Neuronal stem cell (in vitro differentiated cells): Measurements from ENCODE around the gene HACD2.
"Not testable (repeated sequence)": the region's sequence is repeated elsewhere in the genome, so short reads cannot be mapped to it uniquely, and the experiment has no call there.

ENCODE experiments used
- DNase-seq: peaks from one replicate; pipeline ENCODE4 v3.0.0-alpha.2; 2013; ENCODE audit warnings: low spot score
- H2AFZ ChIP-seq: one replicate; pipeline ENCODE4 v1.6.1; 2013; ENCODE audit warnings: mild to moderate bottlenecking, low read length, inconsistent platforms
- H2AK5ac ChIP-seq: 2 replicates; pipeline ENCODE4 v1.6.1; 2013; ENCODE audit warnings: low read depth, mild to moderate bottlenecking, inconsistent platforms, low read length, moderate library complexity, mixed read lengths
- H2BK120ac ChIP-seq: 2 replicates; pipeline ENCODE4 v1.6.1; 2013; ENCODE audit warnings: low read depth, mild to moderate bottlenecking, inconsistent platforms, low read length, moderate library complexity, mixed read lengths
- H2BK12ac ChIP-seq: one replicate; pipeline ENCODE4 v1.6.1; 2013; ENCODE audit warnings: low read length, inconsistent platforms
- H2BK15ac ChIP-seq: 2 replicates; pipeline ENCODE4 v1.6.1; 2013; ENCODE audit warnings: mild to moderate bottlenecking, low read length, inconsistent platforms, mixed read lengths
- H2BK5ac ChIP-seq: one replicate; pipeline ENCODE4 v1.6.1; 2013; ENCODE audit warnings: inconsistent platforms, mild to moderate bottlenecking, low read length, moderate library complexity
- H3K14ac ChIP-seq: one replicate; pipeline ENCODE4 v1.6.1; 2013; ENCODE audit warnings: low read length, inconsistent platforms
- H3K18ac ChIP-seq: 2 replicates; pipeline ENCODE4 v1.6.1; 2013; ENCODE audit warnings: low read length, inconsistent platforms
- H3K23ac ChIP-seq: 2 replicates; pipeline ENCODE4 v1.6.1; 2013; ENCODE audit warnings: low read depth, mild to moderate bottlenecking, mixed read lengths, low read length, inconsistent platforms; ENCODE audit not compliant: poor library complexity
- H3K27ac ChIP-seq: replicated peaks from 3 replicates; pipeline ENCODE4 v1.5.1; 2013; ENCODE audit warnings: low read length, inconsistent platforms
- H3K27me3 ChIP-seq, 3 experiments: 2 replicates each; pipeline ENCODE4 v1.6.1; 2013; ENCODE audit warnings: low read length in 3 of 3, mild to moderate bottlenecking in 2 of 3, inconsistent platforms in 1 of 3, low read depth in 1 of 3, mixed read lengths in 1 of 3, moderate library complexity in 1 of 3; ENCODE audit not compliant: control insufficient read depth in 3 of 3, insufficient read depth in 3 of 3
- H3K36me3 ChIP-seq, 2 donors: replicated peaks in 1 of 2; 2 replicates each; pipeline ENCODE4 v1.6.1; 2013; ENCODE audit warnings: low read length in 2 of 2; ENCODE audit not compliant: control insufficient read depth in 2 of 2, insufficient read depth in 2 of 2
- H3K4ac ChIP-seq: 2 replicates; pipeline ENCODE4 v1.6.1; 2013; ENCODE audit warnings: inconsistent platforms, mild to moderate bottlenecking, low read length, moderate library complexity
- H3K4me1 ChIP-seq, 2 donors: 1 replicate in 1 of 2; 2 replicates in 1 of 2; pipeline ENCODE4 v1.6.1; 2013; ENCODE audit warnings: low read length in 2 of 2, low read depth in 1 of 2; ENCODE audit not compliant: control insufficient read depth in 2 of 2, insufficient read depth in 1 of 2
- H3K4me2 ChIP-seq: one replicate; pipeline ENCODE4 v1.6.1; 2013; ENCODE audit warnings: mild to moderate bottlenecking, low read length, inconsistent platforms; ENCODE audit not compliant: insufficient read depth, poor library complexity, severe bottlenecking
- H3K4me3 ChIP-seq, 2 donors: 2 replicates each; pipeline ENCODE4 v1.5.1; 2013; ENCODE audit warnings: low read length in 2 of 2, mild to moderate bottlenecking in 2 of 2, inconsistent platforms in 1 of 2, moderate library complexity in 1 of 2
- H3K79me1 ChIP-seq: one replicate; pipeline ENCODE4 v1.6.1; 2013; ENCODE audit warnings: low read depth, mild to moderate bottlenecking, inconsistent platforms, low read length, moderate library complexity
- H3K9ac ChIP-seq: one replicate; pipeline ENCODE4 v1.6.1; 2013; ENCODE audit warnings: mild to moderate bottlenecking, low read depth, low read length, inconsistent platforms; ENCODE audit not compliant: poor library complexity
- H3K9me3 ChIP-seq, 2 donors: replicated peaks in 1 of 2; 2 replicates each; pipeline versions ENCODE3 to v1.6.1; 2013; ENCODE audit warnings: low read length in 2 of 2, mild to moderate bottlenecking in 2 of 2, inconsistent platforms in 1 of 2, low read depth in 1 of 2, mixed read lengths in 1 of 2, moderate library complexity in 1 of 2; ENCODE audit not compliant: control insufficient read depth in 2 of 2, insufficient read depth in 1 of 2
- H4K8ac ChIP-seq: one replicate; pipeline ENCODE4 v1.6.1; 2013; ENCODE audit warnings: low read depth, mild to moderate bottlenecking, inconsistent platforms, low read length, moderate library complexity
- H4K91ac ChIP-seq: one replicate; pipeline ENCODE4 v1.6.1; 2013; ENCODE audit warnings: low read length, low read depth, mild to moderate bottlenecking, inconsistent platforms; ENCODE audit not compliant: poor library complexity
- WGBS, 2 donors: extraction: QIAGEN DNeasy Blood & Tissue Kit; methylation state at CpG; one replicate each; pipeline ENCODE4 v1.1.7; 2013; ENCODE audit warnings: missing lambda C conversion rate in 2 of 2, mixed read lengths in 1 of 2; ENCODE audit not compliant: insufficient read length in 2 of 2, insufficient replicate concordance in 1 of 2; ENCODE audit errors: extremely low coverage in 2 of 2; 5-methylcytosine and 5-hydroxymethylcytosine counted together

The HACD2 gene

GRCh38 chr3:123600863-123601262 lies 16.0 kb upstream of the HACD2 start:
- H3K4ac ChIP-seq, H2BK120ac ChIP-seq, H3K14ac ChIP-seq: not testable (repeated sequence)

GRCh38 chr3:123597561-123597960 lies 12.7 kb upstream of the HACD2 start:
- H2BK12ac ChIP-seq: no peak overlapping the region
- H3K18ac ChIP-seq: no peak overlapping the region
- no peaks in the 10 kb centered on the region for H3K9me3 ChIP-seq
- H3K4me1 ChIP-seq: no peaks in the 10 kb centered on the region
- no peak overlapping the region for H2BK120ac ChIP-seq
- H3K36me3 ChIP-seq: peaks cover 2 to 11% of the 10 kb centered on the region in 2 donors
- no peak overlapping the region for H2AK5ac ChIP-seq
- H2BK5ac ChIP-seq: no peak overlapping the region
- no peak overlapping the region for H3K9ac ChIP-seq
- H4K91ac ChIP-seq: no peak overlapping the region
- H3K79me1 ChIP-seq: no peaks in the 10 kb centered on the region
- H2AFZ ChIP-seq: no peak overlapping the region
- no peaks in the 10 kb centered on the region for H3K27me3 ChIP-seq
- no CpG with 5 or more reads among the region's 4 CpGs for WGBS, 2 donors
- H3K4ac ChIP-seq: no peak overlapping the region
- H3K4me3 ChIP-seq: no peak overlapping the region
- H3K4me2 ChIP-seq: no peak overlapping the region
- no peak overlapping the region for H3K23ac ChIP-seq
- H4K8ac ChIP-seq: no peak overlapping the region
- no peak overlapping the region for H3K27ac ChIP-seq
- H3K14ac ChIP-seq: no peak overlapping the region
- no peak overlapping the region for H2BK15ac ChIP-seq
- DNase-seq: no peak

More at GRCh38 chr3:123600863-123601262, 16.0 kb upstream of the HACD2 start:
- H2AK5ac ChIP-seq, H3K4me1 ChIP-seq, DNase-seq, H3K36me3 ChIP-seq, H2AFZ ChIP-seq, H3K23ac ChIP-seq, H3K27me3 ChIP-seq, H4K8ac ChIP-seq, H3K4me3 ChIP-seq, H2BK12ac ChIP-seq, H2BK5ac ChIP-seq, H4K91ac ChIP-seq, H2BK15ac ChIP-seq, H3K4me2 ChIP-seq, H3K27ac ChIP-seq, H3K9me3 ChIP-seq, H3K18ac ChIP-seq, H3K9ac ChIP-seq, H3K79me1 ChIP-seq: not testable (repeated sequence)

GRCh38 chr3:123595396-123596180 lies 10.7 kb upstream of the HACD2 start:
- Histone ChIP-seq H4K8ac (no peak overlapping the region), H4K91ac (no peak overlapping the region), H3K4me2 (no peak overlapping the region), H3K27me3 (no peaks in the 10 kb centered on the region), H3K14ac (no peak overlapping the region), H3K18ac (no peak overlapping the region), H3K27ac (no peak overlapping the region), H3K9me3 (peaks cover 4 to 9% of the 10 kb centered on the region in 2 donors), H2AK5ac (no peak overlapping the region), H3K36me3 (peaks cover 6 to 22% of the 10 kb centered on the region in 2 donors), H3K9ac (no peak overlapping the region), H3K4me3 (no peak overlapping the region), H3K4ac (no peak overlapping the region), H2BK120ac (no peak overlapping the region), H2AFZ (no peak overlapping the region), H3K4me1 (no peaks in the 10 kb centered on the region), H3K79me1 (no peaks in the 10 kb centered on the region), H2BK12ac (no peak overlapping the region), H2BK5ac (no peak overlapping the region), H2BK15ac (no peak overlapping the region), H3K23ac (no peak overlapping the region)
- no CpG with 5 or more reads among the region's 5 CpGs for WGBS, 2 donors
- no peak for DNase-seq

DNA sequence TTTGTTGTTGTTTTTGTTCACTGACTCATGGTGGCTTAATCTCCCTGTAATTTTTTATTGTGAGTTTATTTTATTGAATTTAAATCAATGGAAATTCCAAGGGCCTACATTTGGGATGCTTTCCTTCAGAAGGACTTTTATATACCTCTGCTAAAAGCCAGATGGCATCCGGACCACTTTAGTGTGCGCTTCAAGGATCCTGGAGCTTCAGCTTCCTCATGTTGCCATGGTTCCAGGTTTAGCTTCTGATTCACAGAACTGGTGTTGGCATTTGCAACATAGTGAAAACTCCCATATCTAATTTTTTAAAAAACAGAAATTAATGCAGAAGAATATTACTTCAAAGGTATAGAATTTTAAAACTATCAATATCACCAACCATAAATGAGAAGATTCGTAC lies 8.5 kb upstream of the HACD2 start:
- Histone ChIP-seq H3K9ac (no peak overlapping the region), H3K4me2 (no peak overlapping the region), H3K79me1 (no peaks in the 10 kb centered on the region), H2BK5ac (no peak overlapping the region), H3K18ac (no peak overlapping the region), H3K9me3 (peaks cover 12 to 27% of the 10 kb centered on the region in 2 donors), H3K36me3 (peaks cover 11 to 25% of the 10 kb centered on the region in 2 donors), H4K91ac (no peak overlapping the region), H3K23ac (no peak overlapping the region), H4K8ac (no peak overlapping the region), H2AK5ac (no peak overlapping the region), H2AFZ (no peak overlapping the region), H2BK15ac (no peak overlapping the region), H3K4ac (no peak overlapping the region), H3K4me1 (no peaks in the 10 kb centered on the region), H3K4me3 (no peak overlapping the region), H2BK12ac (no peak overlapping the region), H3K14ac (no peak overlapping the region), H2BK120ac (no peak overlapping the region), H3K27me3 (no peaks in the 10 kb centered on the region), H3K27ac (no peak overlapping the region)
- no peak for DNase-seq
- WGBS, 2 donors: no CpG with 5 or more reads among the region's 3 CpGs
